ENCODE measurements around the gene G2E3.

Gene G2E3

GRCh38 chr14:30645600-30645999 is 86.6 kb downstream of the G2E3 start:
- H3K27me3 Mint-ChIP-seq = no peaks in the 10 kb centered on the region
- peaks cover 29% of the 10 kb centered on the region for H3K36me3 Mint-ChIP-seq
- H3K4me3 Mint-ChIP-seq = no peak overlapping the region
- no peaks in the 10 kb centered on the region for H3K4me1 Mint-ChIP-seq (ENCODE audit: low read depth)
- peaks cover 4% of the 10 kb centered on the region for H3K9me3 Mint-ChIP-seq (ENCODE audit: low read depth)
- no peak overlapping the region for H3K27ac Mint-ChIP-seq

- no peak overlapping the region for H3K27ac Mint-ChIP-seq
- H3K4me1 Mint-ChIP-seq (ENCODE audit: low read depth) = no peaks in the 10 kb centered on the region
- peaks cover 4% of the 10 kb centered on the region for H3K9me3 Mint-ChIP-seq (ENCODE audit: low read depth)
- no peak overlapping the region for H3K4me3 Mint-ChIP-seq
- no peaks in the 10 kb centered on the region for H3K27me3 Mint-ChIP-seq
- peaks cover 26% of the 10 kb centered on the region for H3K36me3 Mint-ChIP-seq
Measured at GRCh38 chr14:30648471-30648870, 89.5 kb downstream of the G2E3 start.

GRCh38 chr14:30651937-30652336 is 93.0 kb downstream of the G2E3 start:
- no peak overlapping the region for H3K4me3 Mint-ChIP-seq
- no peaks in the 10 kb centered on the region for H3K27me3 Mint-ChIP-seq
- H3K27ac Mint-ChIP-seq = no peak overlapping the region
- H3K4me1 Mint-ChIP-seq (ENCODE audit: low read depth) = no peaks in the 10 kb centered on the region
- peaks cover 7% of the 10 kb centered on the region for H3K36me3 Mint-ChIP-seq
- H3K9me3 Mint-ChIP-seq (ENCODE audit: low read depth) = no peaks in the 10 kb centered on the region

GRCh38 chr14:30655124-30655523 is 96.2 kb downstream of the G2E3 start:
- H3K9me3 Mint-ChIP-seq (ENCODE audit: low read depth) = no peaks in the 10 kb centered on the region
- H3K27me3 Mint-ChIP-seq = no peaks in the 10 kb centered on the region
- H3K36me3 Mint-ChIP-seq = peaks cover 9% of the 10 kb centered on the region
- no peak overlapping the region for H3K4me3 Mint-ChIP-seq
- H3K4me1 Mint-ChIP-seq (ENCODE audit: low read depth) = peaks cover 1% of the 10 kb centered on the region
- H3K27ac Mint-ChIP-seq = no peak overlapping the region

- Mint-ChIP-seq H3K27me3 (no peaks in the 10 kb centered on the region), H3K9me3 (ENCODE audit: low read depth) (no peaks in the 10 kb centered on the region), H3K4me1 (ENCODE audit: low read depth) (peaks cover 2% of the 10 kb centered on the region), H3K4me3 (no peak overlapping the region), H3K27ac (no peak overlapping the region), H3K36me3 (peaks cover 9% of the 10 kb centered on the region)
Measured at GRCh38 chr14:30655658-30656057, 96.7 kb downstream of the G2E3 start.

GRCh38 chr14:30656190-30656632 is 97.3 kb downstream of the G2E3 start:
- Mint-ChIP-seq H3K4me1 (ENCODE audit: low read depth) (peaks cover 2% of the 10 kb centered on the region), H3K27me3 (no peaks in the 10 kb centered on the region), H3K27ac (no peak overlapping the region), H3K9me3 (ENCODE audit: low read depth) (no peaks in the 10 kb centered on the region), H3K36me3 (peaks cover 10% of the 10 kb centered on the region), H3K4me3 (no peak overlapping the region)

GRCh38 chr14:30657050-30657449 is 98.1 kb downstream of the G2E3 start:
- H3K36me3 Mint-ChIP-seq = peaks cover 12% of the 10 kb centered on the region
- H3K4me1 Mint-ChIP-seq (ENCODE audit: low read depth) = peaks cover 2% of the 10 kb centered on the region
- no peaks in the 10 kb centered on the region for H3K9me3 Mint-ChIP-seq (ENCODE audit: low read depth)
- H3K4me3 Mint-ChIP-seq = no peak overlapping the region
- no peaks in the 10 kb centered on the region for H3K27me3 Mint-ChIP-seq
- no peak overlapping the region for H3K27ac Mint-ChIP-seq

- Mint-ChIP-seq H3K4me3 (no peak overlapping the region), H3K4me1 (ENCODE audit: low read depth) (peaks cover 2% of the 10 kb centered on the region), H3K9me3 (ENCODE audit: low read depth) (no peaks in the 10 kb centered on the region), H3K27me3 (no peaks in the 10 kb centered on the region), H3K36me3 (peaks cover 12% of the 10 kb centered on the region), H3K27ac (no peak overlapping the region)
Measured at GRCh38 chr14:30657606-30658163, 98.7 kb downstream of the G2E3 start.

GRCh38 chr14:30658645-30659044 is 99.7 kb downstream of the G2E3 start:
- Mint-ChIP-seq H3K27me3 (no peaks in the 10 kb centered on the region), H3K4me3 (no peak overlapping the region), H3K36me3 (peaks cover 17% of the 10 kb centered on the region), H3K4me1 (ENCODE audit: low read depth) (peaks cover 2% of the 10 kb centered on the region), H3K27ac (no peak overlapping the region), H3K9me3 (ENCODE audit: low read depth) (no peaks in the 10 kb centered on the region)

GRCh38 chr14:30669594-30669993 is 110.6 kb downstream of the G2E3 start:
- Mint-ChIP-seq H3K4me1 (ENCODE audit: low read depth) (peaks cover 5% of the 10 kb centered on the region), H3K36me3 (peaks cover 9% of the 10 kb centered on the region), H3K9me3 (ENCODE audit: low read depth) (no peaks in the 10 kb centered on the region)

More at GRCh38 chr14:30669594-30669993, 110.6 kb downstream of the G2E3 start:
- Mint-ChIP-seq H3K27me3 (no peaks in the 10 kb centered on the region), H3K4me3 (no peak overlapping the region), H3K27ac (no peak overlapping the region)

Data from activated naive CD8-positive, alpha-beta T cell (primary cell).